Activated CD4-positive, alpha-beta T cell treated with anti-CD3 and anti-CD28 coated beads, Interleukin-2, amount 10 ng/mL, durations not matched to agents 7 days and 5 days (primary cell): ENCODE data around the gene PSMD5. TPM values are rescaled to one million over a fixed set of nuclear protein-coding genes. Genes with fewer than 3 reads are reported as not detected.

Experiments
- CTCF ChIA-PET: fragments of 350-600 bp; sonication (Branson Sonifier 250); formaldehyde crosslinking; loops from one replicate; lab custom pipeline; 2021; ENCODE audit warnings: antibody characterized with exemption; lab: Charles Lee
- POLR2A ChIA-PET: fragments of 350-600 bp; sonication (Branson Sonifier 250); formaldehyde crosslinking; loops from one replicate; lab custom pipeline; 2021; ENCODE audit warnings: antibody characterized with exemption; lab: Charles Lee
- DNase-seq: peaks from one replicate; pipeline ENCODE4 v3.0.0-alpha.2; 2020
- H3K27ac Mint-ChIP-seq: one replicate; pipeline ENCODE4 v1.8.0; 2021; ENCODE audit warnings: mild to moderate bottlenecking, moderate library complexity, mixed read lengths
- H3K27me3 Mint-ChIP-seq: one replicate; pipeline ENCODE4 v1.8.0; 2021; ENCODE audit warnings: mixed read lengths
- H3K36me3 Mint-ChIP-seq: one replicate; pipeline ENCODE4 v1.8.0; 2021; ENCODE audit warnings: low read depth, mixed read lengths
- H3K4me1 Mint-ChIP-seq: one replicate; pipeline ENCODE4 v1.8.0; 2021; ENCODE audit warnings: mixed read lengths
- H3K4me3 Mint-ChIP-seq: one replicate; pipeline ENCODE4 v1.8.0; 2021; ENCODE audit warnings: mild to moderate bottlenecking, moderate library complexity, mixed read lengths
- H3K9me3 Mint-ChIP-seq: one replicate; pipeline ENCODE4 v1.8.0; 2021; ENCODE audit warnings: mixed read lengths
- total RNA-seq, 2 experiments: library from RNA; stranded (reverse); gene quantifications; one replicate each; pipeline ENCODE4 v1.2.3, GENCODE V29; 2021

The PSMD5 gene
- total RNA-seq, 2 experiments from 2014 or later = 35.3 to 50.9 TPM

DNA sequence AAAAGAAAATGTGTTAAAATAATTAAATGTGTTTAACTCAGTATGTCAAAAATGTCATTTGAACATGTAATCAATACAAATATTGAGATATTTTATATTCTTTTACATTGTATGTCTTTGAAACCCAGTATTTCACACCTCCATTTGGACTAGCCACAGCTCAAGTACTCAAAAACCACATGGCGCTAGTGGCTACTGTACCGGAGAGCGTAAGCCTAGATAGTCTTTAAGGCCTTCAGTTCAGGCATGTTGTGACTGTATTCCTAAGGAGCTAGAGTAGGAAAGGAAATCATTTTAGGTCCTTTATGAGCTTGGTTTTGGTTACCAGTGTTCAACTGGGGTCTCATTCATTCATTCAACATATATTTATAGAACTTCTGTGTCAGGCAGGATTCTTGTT lies 62.4 kb downstream of the PSMD5 start:
- CTCF ChIA-PET = interaction anchor here (0.6 to 1.6 kb wide), 2 partner anchors 24 to 65 kb away, joined by 4 to 8 read pairs; no protein-coding TSS in a partner anchor
- no peak overlapping the region for H3K4me3 Mint-ChIP-seq
- no peak for DNase-seq
- no peak overlapping the region for H3K27ac Mint-ChIP-seq
- peaks cover 54% of the 10 kb centered on the region for H3K36me3 Mint-ChIP-seq
- H3K27me3 Mint-ChIP-seq = no peaks in the 10 kb centered on the region
- H3K4me1 Mint-ChIP-seq = peaks cover 14% of the 10 kb centered on the region
- POLR2A ChIA-PET = interaction anchor here (0.7 to 0.8 kb wide), 2 partner anchors 12 to 117 kb away, joined by 3 to 5 read pairs; no protein-coding TSS in a partner anchor
- no peaks in the 10 kb centered on the region for H3K9me3 Mint-ChIP-seq

DNA sequence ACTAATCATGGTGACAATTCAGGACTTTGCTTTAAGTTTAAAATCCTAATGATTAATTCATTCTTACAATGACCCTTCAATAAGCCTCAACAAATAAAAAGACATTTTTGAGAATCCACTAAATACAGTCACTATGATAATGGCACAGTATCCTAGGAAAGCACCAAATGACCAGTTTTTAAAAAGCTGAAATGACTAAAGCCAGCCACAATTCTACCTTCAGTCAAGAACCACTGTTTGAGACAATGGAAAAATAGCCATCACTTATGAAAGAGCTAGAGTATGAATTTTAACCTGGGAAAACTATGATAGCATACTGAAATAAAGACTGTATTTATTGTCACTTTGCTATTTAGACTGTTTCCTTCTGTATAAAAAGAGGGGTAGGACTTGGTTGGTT lies 63.5 kb downstream of the PSMD5 start:
- H3K9me3 Mint-ChIP-seq = no peaks in the 10 kb centered on the region
- DNase-seq = no peak
- CTCF ChIA-PET = interaction anchor here (0.6 to 1.3 kb wide), 2 partner anchors 11 to 116 kb away, joined by 3 read pairs; no protein-coding TSS in a partner anchor
- peaks cover 9% of the 10 kb centered on the region for H3K4me1 Mint-ChIP-seq
- H3K27ac Mint-ChIP-seq = no peak overlapping the region
- H3K4me3 Mint-ChIP-seq = no peak overlapping the region
- peaks cover 52% of the 10 kb centered on the region for H3K36me3 Mint-ChIP-seq
- H3K27me3 Mint-ChIP-seq = no peaks in the 10 kb centered on the region
- POLR2A ChIA-PET = no interaction called here

DNA sequence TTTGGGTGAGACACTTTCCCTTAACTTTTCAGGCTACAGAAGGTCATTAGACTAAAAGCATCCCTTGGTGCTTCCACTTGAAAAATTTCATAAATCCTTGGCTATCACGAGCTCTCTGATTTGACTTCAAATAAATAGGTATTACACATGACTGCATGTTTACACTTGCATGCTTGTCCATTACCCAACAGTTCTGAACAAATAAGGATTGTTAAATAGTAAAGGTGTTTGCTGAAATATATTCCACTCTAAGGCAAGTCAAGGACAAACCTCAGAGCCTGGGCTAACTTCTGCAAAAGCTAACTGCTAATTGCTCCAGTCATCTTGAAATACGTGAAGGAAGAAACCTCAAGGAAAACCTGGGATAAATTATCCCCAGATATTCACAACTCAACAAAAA lies 64.0 kb downstream of the PSMD5 start:
- no peak overlapping the region for H3K27ac Mint-ChIP-seq
- H3K4me3 Mint-ChIP-seq = no peak overlapping the region
- no peaks in the 10 kb centered on the region for H3K9me3 Mint-ChIP-seq
- no peak for DNase-seq
- ChIA-PET CTCF (interaction anchor here (1.3 kb wide), 1 partner anchor 12 kb away, joined by 3 read pairs; no protein-coding TSS in a partner anchor), POLR2A (no interaction called here)
- no peaks in the 10 kb centered on the region for H3K27me3 Mint-ChIP-seq
- H3K4me1 Mint-ChIP-seq = peaks cover 4% of the 10 kb centered on the region
- H3K36me3 Mint-ChIP-seq = peaks cover 47% of the 10 kb centered on the region

GRCh38 chr9:120777229-120777628 lies 65.5 kb downstream of the PSMD5 start:
- POLR2A ChIA-PET = interaction anchor here (0.5 kb wide), 1 partner anchor 150 kb away, joined by 4 read pairs; no protein-coding TSS in a partner anchor
- H3K36me3 Mint-ChIP-seq = peaks cover 50% of the 10 kb centered on the region
- no peaks in the 10 kb centered on the region for H3K27me3 Mint-ChIP-seq
- no peak overlapping the region for H3K4me3 Mint-ChIP-seq
- H3K27ac Mint-ChIP-seq = no peak overlapping the region
- H3K4me1 Mint-ChIP-seq = peaks cover 4% of the 10 kb centered on the region
- CTCF ChIA-PET = interaction anchor here (0.9 kb wide), 1 partner anchor 21 kb away, joined by 3 read pairs; no protein-coding TSS in a partner anchor
- H3K9me3 Mint-ChIP-seq = no peaks in the 10 kb centered on the region
- DNase-seq = no peak

DNA sequence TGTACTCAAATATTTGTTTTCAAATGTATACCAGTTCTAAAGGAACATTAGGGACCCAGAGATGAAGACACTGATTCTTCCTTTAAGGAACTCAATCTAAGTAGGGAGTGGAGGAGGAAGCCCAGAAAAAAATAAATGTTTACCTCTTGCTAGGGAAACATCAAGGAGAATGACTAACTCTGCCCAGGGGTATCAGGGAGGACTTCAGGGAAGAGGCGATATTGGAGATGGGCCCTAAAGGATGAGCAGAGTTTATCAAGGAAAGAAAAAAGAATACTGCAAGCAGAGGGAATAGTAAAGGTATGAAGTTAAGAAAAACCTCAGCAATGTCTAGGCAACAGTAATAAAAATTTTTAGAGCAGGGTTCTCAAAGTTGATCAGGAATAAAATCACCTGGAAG lies 65.9 kb downstream of the PSMD5 start:
- ChIA-PET CTCF (interaction anchor here (0.5 to 1.0 kb wide), 3 partner anchors 9 to 191 kb away, joined by 3 read pairs; no protein-coding TSS in a partner anchor), POLR2A (interaction anchor here (0.5 kb wide), 1 partner anchor 149 kb away, joined by 4 read pairs; no protein-coding TSS in a partner anchor)
- peak overlapping the region; percentile 67 for H3K27ac Mint-ChIP-seq
- no peak for DNase-seq
- H3K27me3 Mint-ChIP-seq = no peaks in the 10 kb centered on the region
- peaks cover 4% of the 10 kb centered on the region for H3K4me1 Mint-ChIP-seq
- peaks cover 53% of the 10 kb centered on the region for H3K36me3 Mint-ChIP-seq
- H3K4me3 Mint-ChIP-seq = no peak overlapping the region
- H3K9me3 Mint-ChIP-seq = no peaks in the 10 kb centered on the region

DNA sequence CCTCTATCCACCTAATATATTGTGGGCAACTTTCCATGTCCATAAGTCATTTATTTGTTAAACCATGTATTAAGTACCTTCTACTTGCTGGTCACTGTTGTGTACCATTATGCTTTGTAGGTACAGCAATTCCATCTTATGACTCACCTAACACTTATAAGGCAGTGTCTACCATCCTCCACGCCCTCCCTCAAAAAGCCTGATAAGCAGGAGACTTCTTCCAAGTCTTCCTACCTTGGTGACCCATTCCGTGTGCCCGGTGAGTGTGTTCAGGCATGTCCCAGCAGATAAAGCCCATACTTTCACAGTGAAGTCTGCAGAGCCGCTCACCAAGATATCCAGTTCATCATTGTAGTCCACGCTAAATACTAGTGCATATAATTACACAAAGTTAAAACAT lies 66.9 kb downstream of the PSMD5 start:
- CTCF ChIA-PET = interaction anchor here (1.0 kb wide), 1 partner anchor 8 kb away, joined by 3 read pairs; no protein-coding TSS in a partner anchor
- POLR2A ChIA-PET = no interaction called here
- H3K27me3 Mint-ChIP-seq = no peaks in the 10 kb centered on the region
- H3K9me3 Mint-ChIP-seq = no peaks in the 10 kb centered on the region
- H3K4me1 Mint-ChIP-seq = peaks cover 10% of the 10 kb centered on the region
- H3K4me3 Mint-ChIP-seq = no peak overlapping the region
- H3K27ac Mint-ChIP-seq = no peak overlapping the region
- H3K36me3 Mint-ChIP-seq = peaks cover 56% of the 10 kb centered on the region
- no peak for DNase-seq

DNA sequence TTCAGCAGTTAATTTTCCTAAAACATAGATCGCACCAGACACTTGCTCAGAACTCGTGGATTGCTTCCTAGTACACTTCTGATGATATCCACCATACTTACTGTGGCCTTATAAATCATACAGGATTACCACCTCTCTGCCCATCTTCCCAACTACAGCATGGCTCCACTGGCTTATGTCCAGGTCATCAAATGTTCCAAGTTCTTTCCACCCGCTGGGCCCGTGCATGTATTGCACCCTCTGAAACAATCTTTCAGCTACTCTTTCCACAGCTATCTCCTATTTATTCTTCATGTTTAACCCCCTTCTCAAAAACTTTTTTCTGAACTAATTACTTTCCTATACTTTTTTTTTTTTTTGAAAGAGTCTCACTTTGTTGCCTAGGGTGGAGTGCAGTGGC lies 68.0 kb downstream of the PSMD5 start:
- POLR2A ChIA-PET = no interaction called here
- CTCF ChIA-PET = interaction anchor here (0.6 to 1.1 kb wide), 4 partner anchors 12 to 327 kb away, joined by 3 to 6 read pairs (median 4); partner anchors contain the start of gene FBXW2

GRCh38 chr9:120773256-120773655 lies 69.5 kb downstream of the PSMD5 start:
- H3K36me3 Mint-ChIP-seq = peaks cover 63% of the 10 kb centered on the region
- no peak overlapping the region for H3K4me3 Mint-ChIP-seq
- DNase-seq = no peak
- H3K9me3 Mint-ChIP-seq = no peaks in the 10 kb centered on the region
- no peak overlapping the region for H3K27ac Mint-ChIP-seq
- H3K4me1 Mint-ChIP-seq = peaks cover 36% of the 10 kb centered on the region
- no peaks in the 10 kb centered on the region for H3K27me3 Mint-ChIP-seq
- ChIA-PET CTCF (interaction anchor here (1.0 to 1.7 kb wide), 4 partner anchors 10 to 20 kb away, joined by 3 to 5 read pairs (median 4); partner anchors contain the start of gene FBXW2), POLR2A (interaction anchor here (0.7 kb wide), 1 partner anchor 10 kb away, joined by 4 read pairs; no protein-coding TSS in a partner anchor)

More for the DNA sequence above, 68.0 kb downstream of the PSMD5 start:
- Mint-ChIP-seq H3K9me3 (no peaks in the 10 kb centered on the region), H3K4me1 (peaks cover 21% of the 10 kb centered on the region), H3K36me3 (peaks cover 60% of the 10 kb centered on the region), H3K27ac (no peak overlapping the region), H3K4me3 (no peak overlapping the region), H3K27me3 (no peaks in the 10 kb centered on the region)
- DNase-seq = no peak

DNA sequence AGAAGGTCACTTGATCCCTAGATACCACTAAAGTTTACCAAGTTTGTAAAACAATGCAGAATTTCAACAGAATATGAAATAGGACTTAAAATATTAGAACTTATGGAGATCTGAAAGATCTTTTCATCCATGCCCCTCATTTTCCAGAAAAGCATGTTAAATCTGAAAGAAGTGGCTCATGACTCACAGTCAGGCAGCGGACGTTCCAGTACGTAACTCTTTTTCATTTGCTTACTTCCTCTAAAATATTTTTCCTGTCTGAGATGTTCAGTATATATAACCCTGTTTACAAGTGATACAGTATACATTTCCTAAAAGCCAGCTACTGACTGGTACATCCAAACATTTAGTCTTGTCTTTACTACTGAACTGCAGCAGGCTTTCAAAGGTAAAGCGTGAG lies 71.8 kb downstream of the PSMD5 start:
- H3K4me1 Mint-ChIP-seq = peaks cover 45% of the 10 kb centered on the region
- H3K27ac Mint-ChIP-seq = no peak overlapping the region
- POLR2A ChIA-PET = no interaction called here
- peaks cover 62% of the 10 kb centered on the region for H3K36me3 Mint-ChIP-seq
- no peaks in the 10 kb centered on the region for H3K27me3 Mint-ChIP-seq
- no peak overlapping the region for H3K4me3 Mint-ChIP-seq
- no peaks in the 10 kb centered on the region for H3K9me3 Mint-ChIP-seq
- CTCF ChIA-PET = interaction anchor here (0.5 to 1.6 kb wide), 2 partner anchors 30 to 62 kb away, joined by 3 read pairs; no protein-coding TSS in a partner anchor
- DNase-seq = no peak

DNA sequence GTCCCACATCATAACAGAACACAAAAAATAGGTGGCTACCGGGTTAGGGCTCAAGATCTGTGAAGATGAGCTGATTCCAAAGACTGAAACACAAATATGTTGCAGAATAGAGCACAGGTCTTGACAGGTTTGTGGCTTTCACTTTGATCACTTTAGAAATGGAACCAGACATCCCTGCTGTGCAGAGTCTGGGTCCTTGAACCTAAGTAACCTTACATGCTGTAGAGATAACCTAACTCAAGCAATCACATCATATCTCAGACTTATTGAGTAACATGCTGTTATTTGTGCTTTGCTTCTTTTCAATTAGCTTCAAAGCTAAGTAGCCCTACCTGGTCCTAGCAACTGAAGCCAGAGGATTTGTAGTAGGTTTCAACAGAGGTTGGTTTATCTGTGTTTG lies 73.8 kb downstream of the PSMD5 start:
- peak overlapping the region; percentile 71 for H3K27ac Mint-ChIP-seq
- ChIA-PET POLR2A (no interaction called here), CTCF (interaction anchor here (0.6 to 1.7 kb wide), 4 partner anchors 12 to 43 kb away, joined by 3 to 5 read pairs (median 4); no protein-coding TSS in a partner anchor)
- no peaks in the 10 kb centered on the region for H3K27me3 Mint-ChIP-seq
- H3K4me1 Mint-ChIP-seq = peaks cover 45% of the 10 kb centered on the region
- H3K36me3 Mint-ChIP-seq = peaks cover 67% of the 10 kb centered on the region
- H3K4me3 Mint-ChIP-seq = no peak overlapping the region
- no peaks in the 10 kb centered on the region for H3K9me3 Mint-ChIP-seq
- no peak for DNase-seq

DNA sequence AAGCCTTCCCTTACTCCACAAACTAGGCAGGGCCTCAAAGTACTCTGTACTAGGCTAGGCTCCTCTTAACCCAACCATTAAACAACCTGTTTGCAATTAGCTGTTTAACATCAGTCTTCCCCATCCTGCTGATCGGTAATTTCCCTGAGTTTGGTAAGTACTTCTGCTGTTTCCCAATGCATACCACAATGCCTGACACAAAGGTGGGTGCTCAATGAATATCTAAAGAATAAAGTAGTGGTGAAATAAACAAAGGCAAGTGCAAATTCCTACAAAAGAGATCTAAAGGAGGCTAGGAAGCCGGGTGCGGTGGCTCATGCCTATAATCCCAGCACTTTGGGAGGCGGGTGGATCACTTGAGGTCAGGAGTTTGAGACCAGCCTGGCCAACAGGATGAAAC lies 74.5 kb downstream of the PSMD5 start:
- ChIA-PET POLR2A (no interaction called here), CTCF (interaction anchor here (0.6 to 1.7 kb wide), 3 partner anchors 13 to 106 kb away, joined by 3 to 5 read pairs (median 3); no protein-coding TSS in a partner anchor)
- H3K27me3 Mint-ChIP-seq = no peaks in the 10 kb centered on the region
- peak overlapping the region; percentile 71 for H3K27ac Mint-ChIP-seq
- no peaks in the 10 kb centered on the region for H3K9me3 Mint-ChIP-seq
- peaks cover 67% of the 10 kb centered on the region for H3K36me3 Mint-ChIP-seq
- no peak overlapping the region for H3K4me3 Mint-ChIP-seq
- H3K4me1 Mint-ChIP-seq = peaks cover 45% of the 10 kb centered on the region
- no peak for DNase-seq

DNA sequence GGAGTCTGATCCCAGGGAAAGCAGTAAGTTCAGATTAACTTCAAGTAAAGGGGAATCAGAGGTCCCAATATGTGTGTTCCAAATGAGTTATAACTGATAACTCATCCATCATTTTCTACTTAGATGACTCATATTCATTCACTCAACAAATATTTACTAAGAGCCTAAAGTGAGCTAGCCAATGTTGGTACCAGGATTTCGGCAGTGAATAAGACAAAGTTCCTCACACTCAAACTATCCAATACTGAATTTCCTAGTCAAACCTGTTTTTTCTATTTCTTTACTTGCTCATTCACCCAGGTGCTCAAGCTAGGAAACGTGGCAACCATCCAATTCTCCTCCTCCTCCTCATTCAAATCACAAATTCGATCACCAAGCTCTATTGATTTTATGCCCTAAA lies 75.3 kb downstream of the PSMD5 start:
- no peaks in the 10 kb centered on the region for H3K27me3 Mint-ChIP-seq
- H3K27ac Mint-ChIP-seq = no peak overlapping the region
- POLR2A ChIA-PET = no interaction called here

More for the DNA sequence above, 75.3 kb downstream of the PSMD5 start:
- Mint-ChIP-seq H3K9me3 (no peaks in the 10 kb centered on the region), H3K4me1 (peaks cover 43% of the 10 kb centered on the region), H3K36me3 (peaks cover 65% of the 10 kb centered on the region), H3K4me3 (no peak overlapping the region)
- CTCF ChIA-PET = interaction anchor here (0.6 to 1.7 kb wide), 3 partner anchors 9 to 107 kb away, joined by 3 to 5 read pairs (median 3); no protein-coding TSS in a partner anchor
- DNase-seq = no peak
